Neutrophil (primary cell): ENCODE data around the gene RNGTT.

Experiments
- H3K27ac ChIP-seq: fragments of 200-600 bp; sonication (generic); 2 replicates; pipeline ENCODE4 v1.5.1; 2016; ENCODE audit warnings: mild to moderate bottlenecking, moderate library complexity
- H3K27me3 ChIP-seq: fragments of 200-600 bp; sonication (generic); 2 replicates; pipeline ENCODE4 v1.6.0; 2016; ENCODE audit warnings: mild to moderate bottlenecking
- H3K36me3 ChIP-seq: fragments of 200-600 bp; sonication (generic); 2 replicates; pipeline ENCODE4 v1.5.1; 2017
- H3K4me1 ChIP-seq, 2 experiments: fragments of 200-600 bp in 1 of 2; sonication (generic) in 1 of 2; 1 replicate in 1 of 2; 2 replicates in 1 of 2; pipeline versions ENCODE4 v1.5.1 to v1.6.1; 2013 to 2016; ENCODE audit warnings: low read depth in 1 of 2, low read length in 1 of 2, mild to moderate bottlenecking in 1 of 2, moderate library complexity in 1 of 2; ENCODE audit not compliant: control insufficient read depth in 1 of 2, insufficient read depth in 1 of 2
- H3K4me3 ChIP-seq, 2 experiments: fragments of 200-600 bp in 1 of 2; sonication (generic) in 1 of 2; 1 replicate in 1 of 2; 2 replicates in 1 of 2; pipeline ENCODE4 v1.5.1; 2013 to 2016; ENCODE audit warnings: low read depth in 1 of 2, low read length in 1 of 2, mild to moderate bottlenecking in 1 of 2, moderate library complexity in 1 of 2
- H3K9me3 ChIP-seq: fragments of 200-600 bp; sonication (generic); 2 replicates; pipeline ENCODE4 v1.5.1; 2016
- TF ChIP-seq, protein P1 (sequence below): fragments of 200-600 bp; sonication (generic); IDR thresholded peaks from 2 replicates; pipeline ENCODE4 v1.5.1; 2016; ENCODE audit warnings: antibody characterized with exemption

RNGTT gene

DNA sequence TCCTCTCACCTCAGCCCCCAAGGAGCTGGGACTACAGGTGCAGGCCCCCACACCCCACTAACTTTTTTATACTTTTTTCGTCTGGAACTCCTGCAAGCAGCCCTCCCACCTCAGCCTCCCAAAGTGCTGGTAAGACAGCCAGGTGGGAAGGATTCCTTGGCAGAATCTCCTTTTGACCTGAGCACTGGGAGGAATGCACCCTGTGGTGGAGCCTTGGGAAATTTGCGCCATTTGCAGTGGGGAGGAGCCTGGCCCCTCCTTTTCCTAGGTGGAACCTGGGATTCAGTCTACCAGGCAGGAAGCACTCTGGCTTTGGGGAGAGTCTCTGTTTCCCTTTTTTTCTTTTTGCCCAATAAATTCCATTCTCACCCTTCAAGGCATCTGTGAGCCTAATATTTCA is 2.3 kb upstream of the RNGTT start:
- peaks cover 12 to 13% of the 10 kb centered on the region in 2 experiments for H3K4me1 ChIP-seq
- H3K36me3 ChIP-seq: no peaks in the 10 kb centered on the region
- no peaks in the 10 kb centered on the region for H3K27me3 ChIP-seq
- H3K4me3 ChIP-seq: no peak overlapping the region
- peaks cover 15% of the 10 kb centered on the region for H3K9me3 ChIP-seq
- no peak overlapping the region for H3K27ac ChIP-seq
- TF ChIP-seq, protein P1, sequence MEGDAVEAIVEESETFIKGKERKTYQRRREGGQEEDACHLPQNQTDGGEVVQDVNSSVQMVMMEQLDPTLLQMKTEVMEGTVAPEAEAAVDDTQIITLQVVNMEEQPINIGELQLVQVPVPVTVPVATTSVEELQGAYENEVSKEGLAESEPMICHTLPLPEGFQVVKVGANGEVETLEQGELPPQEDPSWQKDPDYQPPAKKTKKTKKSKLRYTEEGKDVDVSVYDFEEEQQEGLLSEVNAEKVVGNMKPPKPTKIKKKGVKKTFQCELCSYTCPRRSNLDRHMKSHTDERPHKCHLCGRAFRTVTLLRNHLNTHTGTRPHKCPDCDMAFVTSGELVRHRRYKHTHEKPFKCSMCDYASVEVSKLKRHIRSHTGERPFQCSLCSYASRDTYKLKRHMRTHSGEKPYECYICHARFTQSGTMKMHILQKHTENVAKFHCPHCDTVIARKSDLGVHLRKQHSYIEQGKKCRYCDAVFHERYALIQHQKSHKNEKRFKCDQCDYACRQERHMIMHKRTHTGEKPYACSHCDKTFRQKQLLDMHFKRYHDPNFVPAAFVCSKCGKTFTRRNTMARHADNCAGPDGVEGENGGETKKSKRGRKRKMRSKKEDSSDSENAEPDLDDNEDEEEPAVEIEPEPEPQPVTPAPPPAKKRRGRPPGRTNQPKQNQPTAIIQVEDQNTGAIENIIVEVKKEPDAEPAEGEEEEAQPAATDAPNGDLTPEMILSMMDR: no peak

DNA sequence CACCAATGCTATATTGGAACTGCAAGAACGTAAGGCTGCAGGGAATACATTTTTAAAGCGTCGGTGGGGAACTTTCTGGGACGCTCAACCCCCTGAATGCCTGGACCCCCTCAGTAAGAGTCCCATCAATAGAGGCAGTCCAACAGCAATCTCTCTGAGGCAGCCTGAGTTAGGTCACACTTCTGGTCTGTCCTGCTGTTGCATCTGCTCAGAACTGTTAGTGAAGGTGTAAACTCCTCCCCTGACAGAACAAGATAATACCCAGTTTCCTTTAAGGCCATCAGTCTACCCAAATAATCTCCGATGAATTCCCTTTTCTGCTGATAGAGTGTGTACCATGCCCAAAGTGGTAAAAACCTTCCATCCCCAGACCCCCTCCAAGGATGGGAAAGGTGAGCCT is 1.1 kb upstream of the RNGTT start:
- Histone ChIP-seq H3K4me3 (no peak overlapping the region), H3K9me3 (peaks cover 15% of the 10 kb centered on the region), H3K36me3 (no peaks in the 10 kb centered on the region), H3K27me3 (no peaks in the 10 kb centered on the region), H3K27ac (no peak overlapping the region), H3K4me1 (peaks cover 12 to 13% of the 10 kb centered on the region in 2 experiments)
- TF ChIP-seq, protein P1: no peak

DNA sequence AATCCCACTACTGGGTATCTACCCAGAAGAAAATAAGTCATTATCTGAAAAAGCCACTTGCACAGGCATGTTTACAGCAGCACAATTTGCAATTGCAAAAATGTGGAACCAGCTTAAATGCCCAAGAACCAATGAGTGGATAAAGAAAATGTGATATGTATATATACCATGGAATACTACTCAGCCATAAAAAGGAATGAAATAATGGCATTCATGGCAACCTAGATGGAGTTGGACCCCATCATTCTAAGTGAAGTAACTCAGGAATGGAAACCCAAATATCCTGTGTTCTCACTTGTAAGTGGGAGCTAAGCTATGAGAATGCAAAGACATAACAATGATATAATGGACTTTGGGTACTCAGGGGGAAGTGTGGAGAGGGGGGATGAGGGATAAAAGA is 4.6 kb downstream of the RNGTT start:
- Histone ChIP-seq H3K4me3 (no peak overlapping the region), H3K36me3 (no peaks in the 10 kb centered on the region), H3K27ac (no peak overlapping the region), H3K4me1 (peaks cover 7 to 8% of the 10 kb centered on the region in 2 experiments), H3K9me3 (no peaks in the 10 kb centered on the region), H3K27me3 (no peaks in the 10 kb centered on the region)
- TF ChIP-seq, protein P1: no peak

DNA sequence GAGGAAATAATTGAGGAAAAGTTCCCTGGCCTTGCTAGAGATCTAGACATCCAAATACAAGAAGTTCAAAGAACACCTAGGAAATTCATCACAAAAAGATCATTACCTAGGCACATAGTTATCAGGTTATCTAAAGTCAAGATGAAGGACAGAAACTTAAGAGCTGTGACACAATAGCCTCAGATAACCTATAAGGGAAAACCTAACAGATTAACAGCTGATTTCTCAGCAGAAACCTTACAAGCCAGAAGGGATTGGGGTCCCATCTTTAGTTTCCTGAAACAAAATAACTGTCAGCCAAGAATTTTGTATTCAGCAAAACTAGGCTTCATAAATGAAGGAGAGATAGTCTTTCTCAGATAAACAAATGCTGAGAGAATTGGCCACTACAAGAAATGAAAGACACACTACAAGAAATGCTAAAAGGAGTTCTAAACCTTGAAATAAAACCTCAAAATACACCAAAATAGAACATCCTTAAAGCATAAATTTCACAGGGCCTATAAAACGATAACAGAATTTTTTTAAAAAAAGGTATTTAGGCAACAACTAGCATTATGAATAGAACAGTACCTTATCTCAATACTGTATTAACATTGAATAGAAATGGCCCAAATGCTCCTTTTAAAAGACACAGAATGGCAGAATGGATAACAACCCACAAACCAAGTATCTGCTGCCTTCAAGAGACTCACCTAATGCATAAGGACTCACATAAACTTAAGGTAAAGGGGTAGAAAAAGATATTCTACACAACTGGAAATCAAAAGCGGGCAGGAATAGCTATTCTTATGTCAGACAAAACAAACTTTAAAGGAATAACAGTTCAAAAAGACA is 9.7 kb downstream of the RNGTT start:
- H3K27ac ChIP-seq: no peak overlapping the region
- H3K9me3 ChIP-seq: peaks cover 3% of the 10 kb centered on the region
- TF ChIP-seq, protein P1: no peak
- H3K27me3 ChIP-seq: no peaks in the 10 kb centered on the region
- no peaks in the 10 kb centered on the region for H3K36me3 ChIP-seq
- no peak overlapping the region for H3K4me3 ChIP-seq
- H3K4me1 ChIP-seq: no peaks in the 10 kb centered on the region

DNA sequence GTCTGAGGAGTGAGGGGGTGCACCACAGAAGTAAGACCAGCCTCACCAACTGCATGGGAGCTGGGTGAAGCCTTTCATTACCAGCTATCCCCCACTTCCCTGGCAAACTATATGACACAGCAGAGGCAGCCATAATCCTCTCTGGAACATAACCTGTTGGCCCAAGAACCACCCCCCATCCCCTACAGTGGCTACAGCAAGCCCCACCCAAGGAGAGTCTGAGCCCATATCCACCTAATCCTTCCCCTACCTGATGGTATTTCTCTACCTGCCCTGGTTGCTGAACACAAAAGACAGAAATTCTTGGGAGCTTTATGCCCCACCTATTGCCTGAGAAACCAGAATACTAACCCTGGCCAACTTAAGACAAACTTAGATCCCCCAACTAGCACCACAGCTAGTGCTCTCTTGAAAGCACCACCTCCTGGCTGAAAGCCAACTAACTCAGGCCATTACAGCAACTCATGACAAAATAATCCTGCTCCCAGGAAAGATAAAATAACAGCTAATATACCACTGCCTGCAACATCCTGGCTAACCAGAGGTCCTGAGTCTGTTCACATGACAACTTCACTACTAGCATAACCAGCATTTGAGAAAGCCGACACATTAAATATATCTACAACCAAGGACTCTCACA is 11.2 kb downstream of the RNGTT start:
- Histone ChIP-seq H3K4me3 (no peak overlapping the region), H3K36me3 (no peaks in the 10 kb centered on the region), H3K27ac (no peak overlapping the region), H3K9me3 (peaks cover 3% of the 10 kb centered on the region), H3K4me1 (no peaks in the 10 kb centered on the region), H3K27me3 (no peaks in the 10 kb centered on the region)
- TF ChIP-seq, protein P1: no peak
